ENCODE measurements around the gene NLRP6.
"Not testable (repeated sequence)": the region's sequence is repeated elsewhere in the genome, so short reads cannot be mapped to it uniquely, and the experiment has no call there.

NLRP6 gene

DNA sequence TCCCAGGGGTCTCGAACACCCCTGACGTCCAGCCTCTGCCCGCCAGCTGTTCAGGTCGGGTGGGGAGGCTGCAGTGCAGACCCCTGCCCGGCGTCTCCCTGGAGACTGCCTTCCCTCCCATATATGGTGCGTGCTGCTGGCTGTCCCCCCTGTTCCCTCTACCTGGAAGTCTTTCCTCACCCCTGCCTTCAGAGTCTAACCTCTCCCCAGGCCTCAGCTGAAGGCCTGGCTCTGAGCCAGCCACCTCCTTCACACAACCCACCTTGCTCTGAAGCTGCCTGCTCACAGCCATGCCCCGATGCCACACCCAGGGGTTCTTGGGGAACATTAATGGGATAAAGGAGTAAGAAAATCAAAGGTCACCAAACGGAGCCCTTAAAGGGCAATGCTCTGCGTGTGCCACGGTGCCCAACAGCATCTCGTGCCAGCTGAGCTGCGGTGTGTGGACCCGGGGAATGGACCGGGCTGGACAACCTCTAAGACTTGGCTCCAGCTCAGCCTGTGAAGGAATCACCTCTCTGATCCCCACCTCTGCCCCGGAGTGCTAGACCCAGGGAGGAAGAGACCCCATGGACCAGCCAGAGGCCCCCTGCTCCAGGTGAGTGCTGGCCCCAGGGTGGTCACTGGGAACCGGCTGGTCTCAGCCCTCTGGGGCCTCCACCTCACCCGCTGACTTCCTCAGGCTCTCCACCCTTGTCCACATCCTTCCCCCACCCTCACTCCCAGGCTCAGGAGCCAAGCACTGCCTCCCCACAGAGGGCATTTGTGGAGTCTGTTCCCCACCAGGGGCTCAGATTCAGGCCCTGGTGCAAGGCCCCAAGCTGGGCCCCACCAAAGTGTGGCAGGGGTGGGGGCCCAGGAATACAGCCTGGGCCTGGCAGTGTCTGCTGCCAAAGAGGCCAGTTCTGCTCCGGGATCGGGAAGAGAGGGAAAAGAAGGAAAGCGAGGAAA is at the start of gene NLRP6:
Gene NLRP6 (plus strand): TSS at position 407 of the 951 bp plus-strand sequence. CDS start 163 bp downstream, at position 570.
- DNase-seq (ENCODE audit: low read depth in 3 of 3), result no peak

GRCh38 chr11:230431-230830 is 47.8 kb upstream of the NLRP6 start:
- no peak for DNase-seq (ENCODE audit: low read depth in 3 of 3)

GRCh38 chr11:232783-233565 is 45.2 kb upstream of the NLRP6 start:
- no peak for DNase-seq (ENCODE audit: low read depth in 3 of 3)

DNA sequence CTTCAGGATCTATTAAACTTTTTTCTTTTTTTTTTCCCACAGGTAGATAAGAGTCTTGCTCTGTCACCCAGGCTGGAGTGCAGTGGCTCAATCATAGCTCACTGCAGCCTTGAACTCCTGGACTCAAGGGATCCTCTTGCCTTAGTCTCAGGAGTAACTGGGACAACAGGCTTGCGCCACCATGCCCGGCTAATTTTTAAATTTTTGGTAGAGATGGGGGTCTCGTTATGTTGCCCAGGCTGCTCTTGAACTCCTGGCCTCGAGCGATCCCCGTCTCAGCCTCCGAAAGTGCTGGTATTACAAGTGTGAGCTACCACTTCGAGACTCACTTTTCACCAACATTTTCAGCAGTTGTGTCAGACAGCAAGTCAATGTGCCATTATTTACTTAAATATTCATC is 43.0 kb upstream of the NLRP6 start:
- DNase-seq (ENCODE audit: low read depth in 3 of 3), result no peak

DNA sequence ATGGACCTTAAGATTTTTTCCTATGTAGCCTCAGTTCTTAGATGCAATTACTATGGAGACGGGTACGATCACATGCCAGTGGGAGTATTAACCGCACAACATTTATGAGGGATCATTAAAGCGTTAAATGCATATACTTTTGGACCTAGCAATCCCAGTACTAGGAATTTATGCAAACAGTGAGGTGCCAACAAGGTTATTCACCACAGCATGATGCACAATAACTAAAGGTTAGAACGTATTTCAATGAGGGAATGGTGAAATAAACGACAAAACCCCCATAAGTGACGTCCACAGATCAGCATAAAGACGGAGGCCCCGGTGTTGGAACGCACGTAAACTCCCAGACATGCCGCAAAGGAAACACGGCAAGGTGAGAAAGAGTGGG is 42.6 kb upstream of the NLRP6 start:
- DNase-seq (ENCODE audit: low read depth in 3 of 3), result peak; percentile 49 to 71 (median 67)

DNA sequence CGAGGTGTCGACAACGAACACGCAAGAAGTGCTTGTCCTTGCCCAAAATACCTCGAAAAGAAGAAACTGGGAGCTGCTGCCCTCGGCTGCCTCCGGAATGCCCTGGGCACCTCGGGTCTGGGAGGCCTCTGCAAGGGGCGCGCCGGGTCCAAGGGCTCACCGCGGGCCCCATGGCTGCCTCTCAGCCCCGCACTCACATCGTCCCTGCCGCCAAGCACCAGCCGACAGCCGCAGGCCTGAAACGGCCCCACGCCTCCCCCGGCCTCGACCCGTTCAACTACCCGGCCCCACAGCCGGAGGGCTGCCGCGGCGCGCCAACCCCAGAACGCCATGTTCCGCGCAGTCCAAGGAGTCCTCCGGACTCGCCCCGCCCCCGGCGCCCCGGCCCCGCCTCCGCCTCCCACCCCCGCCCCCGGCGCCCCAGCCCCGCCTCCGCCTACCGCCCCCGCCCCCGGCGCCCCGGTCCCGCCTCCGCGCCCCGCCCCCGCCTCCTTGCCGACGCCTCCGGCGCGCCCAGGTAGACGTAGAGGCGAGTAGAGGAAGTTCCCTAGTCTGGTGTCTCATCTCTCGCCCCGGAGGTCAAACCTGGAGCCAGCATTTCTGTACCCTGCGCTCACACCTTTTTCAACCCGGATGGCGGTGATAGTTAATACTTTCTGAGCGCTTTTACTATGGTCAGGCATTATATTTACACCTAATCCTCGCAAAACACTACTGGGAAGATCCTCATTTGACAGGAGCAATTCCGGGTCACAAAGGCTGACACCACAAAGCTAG is 42.0 kb upstream of the NLRP6 start, which contains the start of gene SIRT3:
Gene SIRT3 (minus strand): TSS at position 346 of the 777 bp plus-strand sequence. CDS start 14 bp downstream, at position 332.
- peak; percentile 54 to 76 (median 63) for DNase-seq (ENCODE audit: low read depth in 3 of 3)

DNA sequence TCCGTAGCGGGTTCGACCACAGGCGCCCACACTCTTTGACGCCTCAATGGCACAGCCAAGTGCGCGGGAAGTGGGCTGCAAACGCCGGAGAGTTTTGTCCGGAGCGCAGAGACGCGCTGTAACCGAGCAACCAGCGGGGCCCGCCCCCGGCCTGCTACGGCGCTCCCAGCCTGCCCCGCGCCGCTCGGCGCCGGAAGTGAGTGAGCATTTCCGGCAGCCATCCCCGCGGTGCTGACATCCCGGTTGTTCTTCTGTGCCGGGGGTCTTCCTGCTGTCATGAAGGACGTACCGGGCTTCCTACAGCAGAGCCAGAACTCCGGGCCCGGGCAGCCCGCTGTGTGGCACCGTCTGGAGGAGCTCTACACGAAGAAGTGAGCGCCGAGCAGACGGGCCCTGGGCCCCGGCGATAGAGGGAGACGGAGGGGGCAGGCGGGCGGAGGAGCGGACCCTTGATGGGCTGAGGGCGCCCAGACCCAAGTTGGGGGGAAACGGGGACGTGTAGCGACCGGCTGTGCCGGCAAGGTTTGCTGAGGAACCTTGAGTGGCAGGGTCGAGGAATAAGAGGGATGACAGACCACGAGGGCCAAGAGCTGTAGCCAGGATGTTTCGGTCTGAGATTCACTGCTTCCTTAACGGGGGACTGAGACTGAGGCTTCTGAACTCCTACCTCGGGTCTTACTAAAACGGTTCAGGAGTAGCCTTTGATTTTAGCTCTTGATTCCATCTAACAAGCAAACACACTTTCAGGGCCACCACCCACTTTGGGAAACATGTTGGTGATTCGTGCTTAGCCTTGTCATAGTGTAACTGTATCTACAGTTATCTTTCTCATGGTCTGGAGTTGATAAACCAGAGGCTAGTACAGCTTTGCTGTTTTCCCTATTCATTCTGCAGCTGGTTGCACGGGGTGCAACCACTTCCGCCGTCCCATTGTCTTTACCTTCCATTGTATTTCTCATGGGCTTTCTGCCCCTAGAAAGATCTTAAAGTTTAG is 41.1 kb upstream of the NLRP6 start, which contains the start of gene PSMD13:
Gene PSMD13 (plus strand): TSS at position 203 of the 994 bp plus-strand sequence. CDS start 74 bp downstream, at position 277.
- peak; percentile 78 to 88 (median 80) for DNase-seq (ENCODE audit: low read depth in 3 of 3)

DNA sequence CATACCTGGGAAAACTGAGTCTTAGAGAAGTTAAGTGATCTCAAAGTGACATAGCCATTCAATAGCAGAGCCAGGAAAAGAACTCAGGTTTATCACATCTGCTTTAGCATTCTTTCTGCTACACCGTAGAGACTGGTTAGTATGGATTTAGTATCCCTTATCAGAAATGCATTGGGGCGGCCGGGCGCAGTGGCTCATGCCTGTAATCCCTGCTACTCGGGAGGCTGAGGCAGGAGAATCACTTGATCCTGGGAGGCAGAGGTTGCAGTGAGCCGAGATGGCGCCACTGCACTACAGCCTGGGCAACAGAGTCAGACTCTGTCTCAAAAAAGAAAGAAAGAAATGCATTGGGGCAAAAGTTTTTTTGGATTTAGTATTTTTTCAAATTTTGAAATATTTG is 39.9 kb upstream of the NLRP6 start:
- DNase-seq (ENCODE audit: low read depth in 3 of 3), result not testable (repeated sequence)

GRCh38 chr11:240315-240714 is 37.9 kb upstream of the NLRP6 start:
- no peak for DNase-seq (ENCODE audit: low read depth in 3 of 3)

DNA sequence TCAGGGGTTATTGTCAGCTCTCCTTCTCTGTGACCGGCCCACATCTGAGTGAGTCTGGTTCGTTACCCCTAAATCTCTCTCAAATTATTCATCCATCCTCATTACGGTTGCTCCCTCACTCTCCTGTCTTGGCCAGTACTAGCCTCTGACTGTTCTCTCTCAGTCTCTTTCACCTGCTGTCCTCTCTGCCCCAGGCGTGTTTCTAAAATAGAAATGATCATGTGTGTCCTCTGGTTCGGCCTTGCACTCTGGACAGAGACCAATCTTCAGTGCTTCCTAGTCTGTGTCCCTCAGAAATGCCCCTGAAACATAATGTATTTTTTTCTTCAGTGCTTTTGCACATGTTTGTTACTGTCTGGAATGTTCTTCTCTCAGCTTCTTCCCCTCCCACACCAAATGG is 36.6 kb upstream of the NLRP6 start:
- DNase-seq (ENCODE audit: low read depth in 3 of 3), result no peak

GRCh38 chr11:244376-244775 is 33.8 kb upstream of the NLRP6 start:
- DNase-seq (ENCODE audit: low read depth in 3 of 3), result no peak

DNA sequence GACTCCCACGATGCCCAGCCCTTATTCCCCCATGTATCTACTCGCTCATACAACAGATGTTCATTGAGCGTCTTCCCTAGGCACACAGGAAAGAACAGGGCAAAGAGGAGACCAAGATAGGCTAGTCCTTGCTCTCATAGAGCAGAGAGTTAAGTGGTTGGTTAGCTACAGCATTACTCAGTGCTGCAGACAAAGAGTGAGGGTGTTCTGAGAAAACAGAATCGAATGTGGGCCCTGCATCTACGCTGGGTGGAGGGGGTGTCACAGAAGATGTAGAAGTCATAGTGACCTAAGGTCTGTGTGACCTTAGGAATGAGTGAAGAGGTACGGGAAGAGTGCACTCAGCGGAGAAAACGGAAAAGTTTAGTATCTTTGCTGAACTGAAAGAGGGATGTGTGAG is 29.1 kb upstream of the NLRP6 start:
- DNase-seq (ENCODE audit: low read depth in 3 of 3), result no peak

GRCh38 chr11:250274-250673 is 27.9 kb upstream of the NLRP6 start:
- no peak for DNase-seq (ENCODE audit: low read depth in 3 of 3)

- peak; percentile 60 to 75 (median 67) for DNase-seq (ENCODE audit: low read depth in 3 of 3)
Measured at GRCh38 chr11:250740-251299, 27.4 kb upstream of the NLRP6 start.

GRCh38 chr11:251550-251949 is 26.7 kb upstream of the NLRP6 start:
- no peak for DNase-seq (ENCODE audit: low read depth in 3 of 3)

GRCh38 chr11:252666-253065 is 25.5 kb upstream of the NLRP6 start:
- no peak for DNase-seq (ENCODE audit: low read depth in 3 of 3)

DNA sequence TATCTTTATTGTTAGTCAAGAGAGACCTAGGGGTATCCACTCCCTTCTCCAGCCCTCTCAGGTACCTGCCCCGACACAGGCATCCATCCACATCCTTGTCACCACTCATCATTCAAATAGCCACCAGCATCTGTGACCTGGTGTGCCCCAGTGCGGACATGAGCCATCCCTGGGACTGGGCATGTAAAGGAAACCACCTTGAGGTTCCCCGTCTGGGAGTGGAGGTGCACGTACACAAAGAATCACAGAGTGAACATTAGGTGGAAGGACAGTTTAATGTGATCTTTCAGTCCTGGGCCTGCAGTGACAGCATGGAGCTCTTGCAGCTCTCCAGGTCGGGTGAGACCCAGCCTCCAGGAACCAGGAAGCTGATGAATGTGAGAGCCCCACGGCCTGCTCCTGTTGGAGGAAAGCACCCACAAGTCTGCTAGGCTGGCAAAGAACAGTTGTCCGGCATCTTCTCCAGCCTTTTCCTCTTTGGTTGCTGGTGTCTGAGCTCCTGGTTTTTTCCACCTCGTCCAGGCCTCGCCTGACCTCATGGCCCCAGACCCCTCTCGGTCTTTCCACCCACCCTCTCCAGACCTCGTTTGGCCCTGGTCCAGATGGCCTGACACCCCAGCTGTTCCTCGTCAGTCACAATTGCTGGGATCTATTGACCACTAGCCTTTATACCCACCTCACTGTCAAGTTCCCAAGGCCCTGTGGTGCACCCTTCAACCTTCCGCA is 24.9 kb upstream of the NLRP6 start:
- DNase-seq (ENCODE audit: low read depth in 3 of 3), result no peak

DNA sequence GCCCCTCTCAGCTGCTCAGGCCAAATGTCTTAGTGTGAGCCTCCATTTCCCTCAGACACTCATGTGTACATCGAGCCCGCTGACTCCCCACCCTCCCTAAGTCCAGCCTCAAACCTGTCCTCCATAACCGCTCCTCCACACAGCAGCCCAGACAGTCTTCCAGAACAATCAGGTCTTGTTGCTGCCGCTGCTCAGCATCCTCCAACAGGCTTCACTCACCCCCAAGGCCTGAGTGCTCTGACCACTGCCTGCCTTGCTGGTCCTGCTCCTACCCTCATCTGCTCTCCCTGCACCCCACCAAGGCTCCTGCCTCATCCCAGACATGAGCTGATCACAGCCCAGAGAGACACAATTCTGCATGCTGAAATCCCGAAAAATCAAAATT is 24.3 kb upstream of the NLRP6 start:
- no peak for DNase-seq (ENCODE audit: low read depth in 3 of 3)

DNA sequence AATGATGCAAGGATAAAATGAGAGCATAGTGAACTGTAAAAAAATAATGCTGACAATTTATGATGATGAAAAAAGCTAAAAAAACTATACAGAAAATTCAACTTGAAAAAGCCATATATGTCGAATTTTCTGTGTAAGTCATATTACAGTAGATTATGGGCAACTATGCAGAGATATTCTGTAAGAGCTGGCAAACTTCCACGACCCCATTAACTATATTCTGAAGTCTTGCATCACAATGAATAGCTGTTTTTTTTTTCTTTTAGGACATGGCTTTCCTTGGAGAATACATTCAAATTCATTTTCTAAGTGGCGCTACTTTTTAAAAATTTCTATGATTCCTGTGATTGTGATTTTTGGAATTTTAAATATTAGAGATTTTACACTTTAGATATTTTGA is 23.0 kb upstream of the NLRP6 start:
- no peak for DNase-seq (ENCODE audit: low read depth in 3 of 3)
